ENCODE data around the gene RAB18.

DNA sequence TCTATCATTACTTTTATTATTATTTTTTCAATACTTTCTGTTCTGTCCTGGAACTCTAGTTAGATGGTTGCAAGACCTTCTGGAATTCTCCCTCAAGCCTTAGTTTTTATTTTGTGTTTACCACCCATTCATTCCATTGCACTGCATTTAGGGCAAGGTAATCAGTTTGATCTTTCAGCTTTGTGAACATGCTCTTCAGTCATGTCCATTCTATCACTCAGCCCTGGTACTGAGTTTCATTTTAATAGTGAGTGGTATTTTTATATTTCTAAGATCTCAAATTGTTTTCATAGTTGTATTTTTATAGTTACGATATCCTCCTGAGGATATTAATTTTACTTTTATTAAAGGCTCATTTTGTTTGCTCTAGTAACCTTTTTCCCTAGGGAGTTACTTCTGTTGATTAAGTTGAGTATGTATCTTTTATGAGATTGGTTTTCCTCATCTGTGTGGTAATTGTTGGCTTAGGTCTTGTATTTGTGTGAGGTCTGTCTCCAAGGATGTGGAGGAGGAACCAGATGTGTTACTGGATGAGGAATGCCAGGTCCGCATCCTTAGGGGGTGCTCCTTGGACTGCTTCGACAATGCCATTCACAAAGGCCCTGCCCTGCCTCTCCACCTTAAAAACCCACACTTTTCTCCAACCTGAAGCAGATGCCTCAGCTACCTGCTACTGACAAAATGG, 46.7 kb upstream of the RAB18 start:
- TF ChIP-seq, protein P1, sequence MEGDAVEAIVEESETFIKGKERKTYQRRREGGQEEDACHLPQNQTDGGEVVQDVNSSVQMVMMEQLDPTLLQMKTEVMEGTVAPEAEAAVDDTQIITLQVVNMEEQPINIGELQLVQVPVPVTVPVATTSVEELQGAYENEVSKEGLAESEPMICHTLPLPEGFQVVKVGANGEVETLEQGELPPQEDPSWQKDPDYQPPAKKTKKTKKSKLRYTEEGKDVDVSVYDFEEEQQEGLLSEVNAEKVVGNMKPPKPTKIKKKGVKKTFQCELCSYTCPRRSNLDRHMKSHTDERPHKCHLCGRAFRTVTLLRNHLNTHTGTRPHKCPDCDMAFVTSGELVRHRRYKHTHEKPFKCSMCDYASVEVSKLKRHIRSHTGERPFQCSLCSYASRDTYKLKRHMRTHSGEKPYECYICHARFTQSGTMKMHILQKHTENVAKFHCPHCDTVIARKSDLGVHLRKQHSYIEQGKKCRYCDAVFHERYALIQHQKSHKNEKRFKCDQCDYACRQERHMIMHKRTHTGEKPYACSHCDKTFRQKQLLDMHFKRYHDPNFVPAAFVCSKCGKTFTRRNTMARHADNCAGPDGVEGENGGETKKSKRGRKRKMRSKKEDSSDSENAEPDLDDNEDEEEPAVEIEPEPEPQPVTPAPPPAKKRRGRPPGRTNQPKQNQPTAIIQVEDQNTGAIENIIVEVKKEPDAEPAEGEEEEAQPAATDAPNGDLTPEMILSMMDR (conservative IDR thresholded peaks at IDR 0.05; ENCODE audit: low read length) = no peak
- TF ChIP-seq EZH2phosphoT487 (IDR thresholded peaks at IDR 0.05; ENCODE audit: borderline replicate concordance, low read depth, low read length) = no peak
